AG04449 (cell line): ENCODE results near the gene FUBP3.

Experiments used
- CTCF ChIA-PET: fragments of 350-600 bp; formaldehyde crosslinking; extraction: SDS; loops from one replicate; lab custom pipeline; 2021; ENCODE audit warnings: antibody characterized with exemption; lab: Yijun Ruan, JAX
- POLR2A ChIA-PET: fragments of 400-600, 350-600 bp; formaldehyde crosslinking; extraction: SDS; loops from one replicate; lab custom pipeline; 2020; ENCODE audit warnings: antibody characterized with exemption, inconsistent platforms; lab: Yijun Ruan, JAX
- DNase-seq: peaks from one replicate; pipeline ENCODE4 v3.0.0-alpha.2; 2010; ENCODE audit warnings: low read depth, low spot score
- H3K4me3 ChIP-seq: 2 replicates; pipeline ENCODE4 v1.5.1; 2011; ENCODE audit warnings: low read depth, mild to moderate bottlenecking, control low read depth, low read length
- TF ChIP-seq, protein P1 (sequence below): IDR thresholded peaks from one replicate; pipeline ENCODE4 v1.5.1; 2011; ENCODE audit warnings: mild to moderate bottlenecking, moderate library complexity, low read length, control low read depth, inconsistent platforms; ENCODE audit not compliant: insufficient read depth; ENCODE audit errors: missing control alignments

The FUBP3 gene

DNA sequence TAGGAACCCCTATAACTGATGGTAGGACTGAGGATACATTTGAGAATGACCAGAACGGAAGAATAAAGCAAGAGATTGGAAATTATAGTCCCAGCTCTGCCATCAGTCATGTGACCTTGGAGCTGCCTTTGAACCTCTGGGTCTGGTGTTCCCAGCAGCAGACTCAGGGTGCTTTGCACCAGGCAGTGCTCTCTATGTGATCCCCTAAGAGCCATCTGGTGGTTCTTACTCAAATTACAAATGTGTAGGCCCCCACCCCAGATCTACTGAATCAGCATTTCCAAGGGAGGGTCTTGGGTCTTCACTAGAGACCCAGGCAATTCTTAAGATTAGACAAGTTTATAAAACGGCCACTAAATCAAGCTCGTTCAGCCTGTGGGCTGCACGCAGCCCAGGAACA is 44.8 kb downstream of the FUBP3 start:
- TF ChIP-seq, protein P1, sequence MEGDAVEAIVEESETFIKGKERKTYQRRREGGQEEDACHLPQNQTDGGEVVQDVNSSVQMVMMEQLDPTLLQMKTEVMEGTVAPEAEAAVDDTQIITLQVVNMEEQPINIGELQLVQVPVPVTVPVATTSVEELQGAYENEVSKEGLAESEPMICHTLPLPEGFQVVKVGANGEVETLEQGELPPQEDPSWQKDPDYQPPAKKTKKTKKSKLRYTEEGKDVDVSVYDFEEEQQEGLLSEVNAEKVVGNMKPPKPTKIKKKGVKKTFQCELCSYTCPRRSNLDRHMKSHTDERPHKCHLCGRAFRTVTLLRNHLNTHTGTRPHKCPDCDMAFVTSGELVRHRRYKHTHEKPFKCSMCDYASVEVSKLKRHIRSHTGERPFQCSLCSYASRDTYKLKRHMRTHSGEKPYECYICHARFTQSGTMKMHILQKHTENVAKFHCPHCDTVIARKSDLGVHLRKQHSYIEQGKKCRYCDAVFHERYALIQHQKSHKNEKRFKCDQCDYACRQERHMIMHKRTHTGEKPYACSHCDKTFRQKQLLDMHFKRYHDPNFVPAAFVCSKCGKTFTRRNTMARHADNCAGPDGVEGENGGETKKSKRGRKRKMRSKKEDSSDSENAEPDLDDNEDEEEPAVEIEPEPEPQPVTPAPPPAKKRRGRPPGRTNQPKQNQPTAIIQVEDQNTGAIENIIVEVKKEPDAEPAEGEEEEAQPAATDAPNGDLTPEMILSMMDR: no peak
- ChIA-PET CTCF (interaction anchor here (0.7 to 2.0 kb wide), 4 partner anchors 30 to 163 kb away, joined by 3 to 6 read pairs (median 4); partner anchors contain the start of gene FUBP3), POLR2A (no interaction called here)
- no peak overlapping the region for H3K4me3 ChIP-seq
- no peak for DNase-seq

GRCh38 chr9:130626249-130626996 is 47.0 kb downstream of the FUBP3 start:
- H3K4me3 ChIP-seq: no peak overlapping the region
- CTCF ChIA-PET: interaction anchor here (1.3 kb wide), 1 partner anchor 56 kb away, joined by 3 read pairs; no protein-coding TSS in a partner anchor
- TF ChIP-seq, protein P1: no peak
- POLR2A ChIA-PET: interaction anchor here (0.6 kb wide), 1 partner anchor 65 kb away, joined by 4 read pairs; no protein-coding TSS in a partner anchor
- DNase-seq: no peak

DNA sequence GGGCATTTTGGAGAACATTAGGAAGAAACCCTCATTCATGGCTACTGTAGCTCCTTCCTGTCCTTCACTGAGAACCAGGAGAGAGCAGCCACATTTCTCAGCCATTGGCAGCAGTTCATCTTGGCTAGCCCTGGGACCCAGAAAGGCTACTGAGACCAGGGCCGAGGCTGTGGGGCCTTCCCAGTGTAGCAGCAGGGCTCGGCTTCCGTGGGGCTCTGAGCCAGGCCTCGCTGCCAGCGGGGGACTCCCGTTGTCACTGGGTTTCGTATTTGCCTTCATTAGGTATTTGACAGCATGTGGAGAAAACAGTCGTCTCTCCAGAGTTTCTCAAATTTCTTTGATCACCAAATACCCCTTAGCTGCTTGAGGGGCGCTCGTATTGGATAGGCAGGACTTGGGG is 47.7 kb downstream of the FUBP3 start:
- ChIA-PET POLR2A (no interaction called here), CTCF (interaction anchor here (1.3 kb wide), 1 partner anchor 55 kb away, joined by 3 read pairs; no protein-coding TSS in a partner anchor)
- no peak overlapping the region for H3K4me3 ChIP-seq
- DNase-seq: no peak
- TF ChIP-seq, protein P1: no peak

DNA sequence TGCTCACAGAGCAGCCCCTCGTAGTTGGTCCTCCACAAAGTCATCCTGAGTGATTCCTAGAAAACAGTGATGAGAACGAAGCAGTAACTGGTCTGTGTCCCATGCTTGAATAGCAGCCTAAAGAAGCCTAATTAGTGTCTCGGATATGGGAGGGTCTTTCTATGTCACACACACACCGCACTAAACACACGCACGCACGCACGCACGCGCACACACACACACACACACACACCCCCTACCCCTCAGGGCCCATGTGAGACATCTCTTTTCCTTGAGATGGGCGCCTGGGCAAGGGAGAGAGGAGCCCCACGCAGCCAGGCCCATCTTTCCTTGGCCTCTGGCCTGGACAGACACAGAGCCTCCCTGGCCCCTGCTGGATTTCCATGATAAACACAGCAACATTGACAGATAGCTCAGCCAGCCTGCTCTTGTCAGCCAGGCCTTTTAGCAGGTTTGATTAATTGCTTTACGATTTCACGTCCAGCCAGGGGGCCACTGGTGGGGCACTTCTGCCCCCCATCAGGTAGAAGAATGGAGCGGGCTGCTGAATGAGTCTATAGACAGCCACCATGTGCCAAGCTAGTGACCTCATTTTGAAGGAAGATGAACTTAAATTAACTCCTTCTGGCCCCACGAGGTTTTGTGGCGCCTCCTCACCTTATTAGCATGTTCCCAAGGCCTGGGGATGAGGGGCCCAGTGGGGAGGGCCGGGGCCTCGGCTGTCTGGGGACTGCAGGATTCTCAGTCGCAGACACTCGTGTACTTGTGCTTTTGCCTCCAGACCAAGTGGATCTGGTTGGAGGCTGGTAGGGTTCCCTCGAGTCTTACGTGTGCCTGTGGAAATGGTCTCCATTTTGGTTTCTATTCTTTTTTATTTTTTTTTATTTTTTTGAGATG is 48.8 kb downstream of the FUBP3 start:
- DNase-seq: no peak
- ChIA-PET POLR2A (no interaction called here), CTCF (interaction anchor here (0.6 kb wide), 1 partner anchor 25 kb away, joined by 3 read pairs; no protein-coding TSS in a partner anchor)
- TF ChIP-seq, protein P1: no peak
- no peak overlapping the region for H3K4me3 ChIP-seq

DNA sequence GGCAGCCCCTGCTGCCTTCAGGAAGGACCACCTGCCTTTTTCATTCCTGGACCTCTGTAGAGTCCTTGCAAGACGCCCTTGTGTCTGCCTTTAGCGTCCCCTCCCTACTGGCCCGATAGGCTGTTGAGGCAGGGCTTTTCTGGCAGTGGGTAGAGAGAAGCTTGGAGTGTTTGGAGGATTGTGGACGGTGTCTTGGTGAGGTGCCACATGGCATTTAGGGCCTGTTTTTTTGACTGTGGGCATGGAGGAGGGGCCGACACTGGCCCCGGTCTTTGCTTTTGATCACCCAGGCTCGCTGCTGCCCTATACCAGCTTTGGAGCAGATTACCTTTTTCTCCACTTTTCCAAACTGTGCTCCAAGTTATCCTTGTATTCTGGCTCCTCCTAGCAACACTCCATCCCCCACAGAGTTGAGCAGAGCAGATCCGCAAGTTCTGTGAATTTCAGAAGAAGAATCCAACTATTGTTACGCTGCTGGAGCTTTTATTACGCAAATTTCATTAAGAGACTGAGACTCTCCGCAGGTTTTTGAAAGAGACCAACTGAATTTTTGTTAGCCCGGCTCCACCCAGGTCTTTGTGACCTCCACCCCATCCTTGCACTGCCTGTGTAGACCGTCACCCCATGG is 50.2 kb downstream of the FUBP3 start:
- H3K4me3 ChIP-seq: no peak overlapping the region
- ChIA-PET CTCF (no interaction called here), POLR2A (no interaction called here)
- no peak for DNase-seq
- TF ChIP-seq, protein P1: no peak
